HG03103 (cell line): ENCODE measurements around the gene CPE.

Experiments
- ATAC-seq: cut with Tn5 transposase; IDR thresholded peaks from one replicate; pipeline ENCODE4 v1.9.1; 2021; ENCODE audit warnings: low read depth; ENCODE audit not compliant: unreplicated experiment

The CPE gene

DNA sequence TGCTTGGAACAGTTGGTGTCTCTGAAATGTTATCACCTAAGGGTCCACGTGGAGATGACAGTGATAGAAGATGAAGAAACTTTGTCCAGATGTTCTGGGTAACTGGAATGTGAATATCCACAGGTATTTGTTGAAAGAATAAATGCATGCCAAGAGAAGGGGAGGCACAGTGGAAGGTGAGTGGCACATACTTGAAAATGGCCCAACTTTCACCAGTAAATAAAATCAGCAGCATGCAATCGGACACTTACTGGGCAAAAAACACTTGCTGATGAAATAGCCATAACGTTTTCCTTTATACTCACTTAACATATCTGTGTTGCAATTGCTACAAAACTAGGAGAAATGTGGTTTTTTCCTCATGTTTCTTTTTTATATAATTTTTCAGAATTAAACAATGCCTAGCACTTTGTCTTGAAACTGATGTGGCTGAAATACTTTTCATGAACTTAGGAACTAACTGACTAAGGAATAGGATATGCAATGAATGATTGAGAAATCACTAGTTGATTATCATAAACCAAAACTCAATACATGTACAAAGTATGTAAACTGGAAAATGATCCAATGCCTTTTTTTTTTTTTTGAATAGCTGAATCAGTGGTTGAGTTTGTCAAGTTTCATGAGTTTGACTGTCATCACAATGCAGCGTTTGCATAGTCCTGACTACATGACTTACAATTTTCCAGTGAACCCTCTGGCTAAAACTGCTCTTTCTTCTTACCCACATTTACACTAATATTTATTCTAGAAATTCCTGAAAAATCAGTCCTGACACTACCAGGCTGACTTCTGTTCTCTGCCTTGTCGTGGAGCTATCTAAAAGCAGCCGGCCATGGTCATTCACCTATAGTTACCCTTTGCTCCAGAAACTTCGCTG lies 127.4 kb downstream of the CPE start:
- no peak for ATAC-seq

GRCh38 chr4:165506849-165507248 lies 128.0 kb downstream of the CPE start:
- no peak for ATAC-seq

DNA sequence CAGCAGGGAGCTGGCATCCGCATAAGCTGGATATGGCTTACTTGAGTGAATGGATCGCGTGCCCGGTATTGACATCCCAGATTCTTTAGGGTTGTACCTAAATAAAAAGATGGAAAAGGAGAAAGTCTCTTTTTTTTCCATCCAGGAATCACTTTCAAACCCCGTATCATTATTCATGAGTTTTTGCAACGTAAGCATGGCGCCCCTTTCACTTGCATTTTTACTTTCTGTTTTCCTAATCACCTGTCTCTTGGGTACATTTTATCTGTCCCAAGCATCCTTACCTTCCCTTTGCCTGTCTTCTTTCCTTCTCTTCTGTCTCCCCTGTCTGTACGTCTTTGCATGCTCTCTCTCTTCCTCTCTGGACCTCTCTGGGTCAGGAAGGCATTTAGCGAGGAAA lies 128.6 kb downstream of the CPE start:
- no peak for ATAC-seq

GRCh38 chr4:165508372-165509120 lies 129.7 kb downstream of the CPE start:
- no peak for ATAC-seq

DNA sequence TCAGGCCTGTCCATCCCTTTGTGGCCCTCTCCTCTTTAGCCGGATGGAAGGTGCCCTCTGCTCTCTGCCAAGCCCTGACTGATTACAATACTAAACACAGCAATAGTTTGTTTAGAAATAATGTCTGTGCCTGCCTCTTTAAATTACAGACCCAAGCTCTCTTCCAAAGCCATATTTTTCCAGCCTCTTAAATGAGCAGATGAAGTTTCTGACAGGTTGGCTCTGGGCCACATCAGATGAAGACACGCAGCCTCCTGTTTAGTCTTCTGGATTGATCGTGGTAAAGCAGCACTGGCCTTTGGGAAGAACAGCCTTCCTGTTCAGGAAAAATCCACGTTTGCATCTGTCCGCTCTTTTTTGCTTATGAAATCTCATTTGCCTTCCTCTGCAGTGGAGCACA lies 133.6 kb downstream of the CPE start:
- no peak for ATAC-seq

DNA sequence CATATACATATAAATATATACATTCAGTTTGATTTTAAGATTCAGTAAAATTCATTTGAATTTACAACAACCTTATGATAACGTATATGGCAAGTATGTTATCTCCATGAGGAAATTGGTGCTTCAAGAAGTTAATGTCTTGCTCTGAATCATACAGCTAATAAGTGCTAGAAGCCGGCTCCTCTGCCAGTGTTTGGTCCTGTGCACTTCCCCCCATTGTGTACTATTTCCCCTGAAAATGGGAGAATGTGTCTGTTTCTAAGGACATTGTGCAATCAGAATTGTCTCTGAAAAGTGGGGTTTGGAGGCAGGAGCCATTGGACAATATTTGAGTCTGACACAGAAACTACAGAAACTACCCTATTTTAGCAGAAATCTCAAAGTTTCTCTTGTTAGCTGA lies 135.9 kb downstream of the CPE start:
- no peak for ATAC-seq

GRCh38 chr4:165515201-165515600 lies 136.4 kb downstream of the CPE start:
- no peak for ATAC-seq

- no peak for ATAC-seq
Measured at GRCh38 chr4:165516281-165516833, 137.5 kb downstream of the CPE start.

DNA sequence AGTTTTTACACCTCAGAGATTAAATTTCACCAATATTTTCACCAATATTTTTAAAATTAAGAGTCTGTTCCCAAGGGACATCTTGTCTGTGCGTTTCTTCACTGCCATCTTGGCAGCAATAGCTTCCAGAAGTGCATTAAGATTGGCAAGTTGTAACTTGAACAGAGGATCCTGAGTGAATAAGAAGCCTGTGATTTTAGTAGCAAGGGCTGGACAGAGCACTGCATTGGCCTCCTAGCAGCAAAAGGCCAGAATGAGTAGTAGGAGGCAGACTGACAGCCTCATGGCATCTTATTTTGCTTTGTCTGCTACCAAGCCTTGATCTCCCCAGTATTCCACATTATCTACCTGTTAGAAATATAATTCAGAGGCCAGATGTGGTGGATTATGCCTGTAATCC lies 138.4 kb downstream of the CPE start:
- no peak for ATAC-seq

GRCh38 chr4:165518024-165518616 lies 139.3 kb downstream of the CPE start:
- no peak for ATAC-seq

DNA sequence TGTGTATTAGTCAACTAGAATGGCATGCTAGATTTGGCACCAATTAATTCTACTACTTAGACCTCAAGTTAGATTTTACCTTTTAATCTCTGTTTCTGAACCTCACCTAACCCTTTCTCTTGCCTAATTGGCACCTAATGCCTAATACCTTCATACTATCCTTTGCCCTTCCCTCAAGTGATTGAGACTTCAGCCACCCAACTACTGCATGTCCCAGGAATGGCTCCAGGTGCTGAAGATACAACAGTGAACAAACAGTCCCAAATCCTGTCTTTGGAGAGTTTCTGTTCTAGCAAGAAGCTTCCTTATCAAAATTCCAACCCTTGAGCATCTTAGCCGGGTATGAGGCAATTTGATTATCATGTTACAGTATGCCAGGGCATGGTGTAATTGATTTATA lies 139.9 kb downstream of the CPE start:
- no peak for ATAC-seq

GRCh38 chr4:165519591-165519990 lies 140.8 kb downstream of the CPE start:
- no peak for ATAC-seq

- no peak for ATAC-seq
Measured at GRCh38 chr4:165520086-165520485, 141.3 kb downstream of the CPE start.

DNA sequence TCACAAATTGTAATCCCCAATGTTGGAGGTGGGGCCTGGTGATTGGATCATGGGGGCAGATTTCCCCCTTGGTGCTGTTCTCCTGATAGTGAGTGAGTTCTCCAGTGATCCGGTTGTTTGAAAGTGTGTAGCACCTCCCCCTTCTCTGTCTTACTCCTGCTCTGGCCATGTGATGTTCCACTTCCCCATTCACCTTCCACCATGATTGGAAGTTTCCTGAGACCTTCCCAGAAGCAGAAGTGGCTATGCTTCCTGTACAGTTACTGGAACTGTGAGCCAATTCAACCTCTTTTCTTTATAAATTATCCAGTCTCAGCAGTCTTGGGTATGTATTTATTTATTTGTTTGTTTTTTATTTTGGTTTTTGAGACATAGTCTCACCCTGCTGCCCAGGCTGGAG lies 143.2 kb downstream of the CPE start:
- no peak for ATAC-seq

DNA sequence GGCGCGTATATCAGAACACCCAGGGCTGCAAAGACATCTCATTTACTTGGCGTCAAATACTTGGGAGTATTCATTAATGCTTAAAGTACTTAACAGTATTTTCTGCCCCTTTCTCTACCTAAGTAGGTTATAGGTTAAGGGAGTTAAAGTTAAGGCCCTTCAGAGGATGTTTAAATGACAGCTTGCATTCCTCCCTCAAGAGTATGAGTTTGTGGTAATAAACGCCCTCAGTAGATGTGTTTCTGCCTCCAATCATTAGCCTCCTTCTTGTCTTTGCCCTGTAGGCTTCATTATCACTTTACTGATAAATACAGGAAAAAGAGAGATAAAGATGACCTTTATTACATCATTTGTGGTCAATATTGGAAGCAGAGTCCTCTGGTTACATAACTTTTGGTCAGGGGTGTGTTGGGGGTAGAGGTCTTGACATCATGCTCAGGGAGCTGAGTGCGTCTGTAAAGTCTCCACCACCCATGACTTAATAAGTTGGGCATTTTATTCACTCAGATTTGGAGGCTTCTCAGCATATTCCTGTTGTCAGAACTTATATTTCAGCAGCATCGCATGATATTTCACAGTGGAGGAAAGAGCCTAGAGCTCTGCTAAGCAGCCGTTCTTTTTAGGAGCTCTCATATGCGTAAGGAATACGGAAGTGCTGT lies 145.9 kb downstream of the CPE start:
- no peak for ATAC-seq

GRCh38 chr4:165532976-165533375 lies 154.2 kb downstream of the CPE start:
- ATAC-seq: no peak

DNA sequence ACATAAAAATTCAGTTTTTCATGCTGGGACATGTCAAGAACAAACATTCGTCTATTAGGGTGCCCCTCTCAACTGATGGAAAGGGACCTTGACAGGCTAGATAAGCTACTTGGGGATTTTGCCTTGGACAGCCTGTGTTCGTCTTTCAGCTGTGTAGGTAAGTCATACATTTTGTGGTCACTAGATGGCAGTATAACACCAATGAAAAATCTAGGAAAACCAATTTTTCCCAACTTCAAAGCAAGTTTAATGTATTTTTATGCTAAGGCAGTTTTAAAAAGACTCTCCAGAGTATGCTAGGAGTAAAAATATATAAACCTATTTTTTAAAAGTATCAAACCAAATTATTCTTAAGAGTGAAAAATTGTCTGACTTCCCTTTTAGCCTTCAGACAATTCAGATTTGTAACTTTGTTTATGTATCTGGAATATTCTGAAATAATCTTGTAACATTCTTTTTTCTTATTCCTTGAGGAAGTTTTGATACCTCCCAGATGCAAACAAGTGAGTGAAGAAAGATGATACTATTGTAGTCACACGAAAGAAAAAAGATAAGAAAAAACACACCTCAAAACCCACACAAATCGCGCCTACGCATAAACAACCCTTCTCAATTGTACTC lies 158.3 kb downstream of the CPE start:
- ATAC-seq: peak; percentile 54

- no peak for ATAC-seq
Measured at GRCh38 chr4:165539801-165540200, 161.0 kb downstream of the CPE start.

DNA sequence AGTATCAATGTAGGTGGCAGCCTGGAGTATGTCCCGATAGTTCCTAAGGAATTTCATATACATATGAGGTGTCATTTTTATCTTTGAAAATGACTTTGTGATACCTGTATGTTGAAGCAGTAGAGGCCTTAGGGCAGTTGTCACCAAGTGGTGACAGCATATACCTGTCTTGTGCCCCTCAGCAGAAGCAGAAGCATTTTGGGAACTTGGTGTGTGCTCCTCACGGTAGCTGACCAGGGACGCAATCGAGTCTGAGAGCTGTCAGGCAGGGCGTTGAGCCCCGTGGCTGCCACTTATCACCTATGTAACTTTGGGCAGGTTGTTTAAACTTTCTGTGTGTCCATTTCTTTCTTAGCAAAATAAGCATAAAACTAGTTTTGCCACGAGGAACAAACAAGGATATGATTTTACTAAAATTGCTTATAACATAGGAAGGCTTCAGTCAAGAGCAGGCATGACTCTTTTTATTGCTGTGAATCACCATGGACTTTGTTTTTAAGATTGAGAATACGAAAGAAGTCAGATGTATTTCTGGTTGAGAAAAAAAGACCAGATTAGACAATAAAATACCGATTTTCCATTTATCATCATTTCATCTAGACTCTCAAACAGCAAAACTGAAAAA lies 161.5 kb downstream of the CPE start:
- no peak for ATAC-seq
